Measurements from ENCODE around the gene GNB3.
"Not testable (repeated sequence)": the region's sequence is repeated elsewhere in the genome, so short reads cannot be mapped to it uniquely, and the experiment has no call there.

Gene GNB3

GRCh38 chr12:6883252-6883651 is 42.5 kb downstream of the GNB3 start:
- no peak for DNase-seq (ENCODE audit: low read depth in 3 of 3)

- no peak for DNase-seq (ENCODE audit: low read depth in 3 of 3)
These were observed 43.0 kb downstream of the GNB3 start for GRCh38 chr12:6883683-6884082.

GRCh38 chr12:6884539-6884938 is 43.8 kb downstream of the GNB3 start:
- no peak for DNase-seq (ENCODE audit: low read depth in 3 of 3)

- DNase-seq (ENCODE audit: low read depth in 3 of 3), result not testable (repeated sequence)
These were observed 45.7 kb downstream of the GNB3 start for GRCh38 chr12:6886206-6886999.

- no peak for DNase-seq (ENCODE audit: low read depth in 3 of 3)
These were observed 46.7 kb downstream of the GNB3 start for GRCh38 chr12:6887460-6887859.

GRCh38 chr12:6888360-6888759 is 47.6 kb downstream of the GNB3 start:
- no peak for DNase-seq (ENCODE audit: low read depth in 3 of 3)

GRCh38 chr12:6888794-6889193 is 48.1 kb downstream of the GNB3 start:
- DNase-seq (ENCODE audit: low read depth in 3 of 3), result not testable (repeated sequence)

GRCh38 chr12:6889775-6890573 is 49.2 kb downstream of the GNB3 start:
- DNase-seq (ENCODE audit: low read depth in 3 of 3), result not testable (repeated sequence)

- peak; percentile 97 to 98 (median 98) for DNase-seq (ENCODE audit: low read depth in 3 of 3)
These were observed 50.3 kb downstream of the GNB3 start for GRCh38 chr12:6890789-6891645.

- no peak for DNase-seq (ENCODE audit: low read depth in 3 of 3)
These were observed 50.9 kb downstream of the GNB3 start for GRCh38 chr12:6891646-6892001.

GRCh38 chr12:6892683-6893082 is 52.0 kb downstream of the GNB3 start:
- not testable (repeated sequence) for DNase-seq (ENCODE audit: low read depth in 3 of 3)

- DNase-seq (ENCODE audit: low read depth in 3 of 3), result no peak
These were observed 53.6 kb downstream of the GNB3 start for GRCh38 chr12:6894321-6894720.
